ENCODE results near the gene GNL2. TPM values are rescaled to one million over a fixed set of nuclear protein-coding genes. Genes with fewer than 3 reads are reported as not detected.
A peak's percentile ranks its signal among the peaks of the same experiment; 100 is the strongest.

GNL2 gene
- total RNA-seq (2013; cell fraction: nucleolus; rRNA removed) = 127 and 129 TPM in 2 replicates
- total RNA-seq (2014; rRNA removed) (80.0 and 87.7 TPM in 2 replicates), total RNA-seq (2014; rRNA removed; fragmentation: Illumina TruSeq; extraction: Trizol) (153 and 167 TPM in 2 replicates), total RNA-seq (2021) (66.6 and 71.6 TPM in 2 replicates), polyA plus RNA-seq (2011; rRNA removed) (71.8 and 92.8 TPM in 2 replicates), polyA plus RNA-seq (2014; fragmentation: Illumina TruSeq; extraction: Trizol) (138 and 145 TPM in 2 replicates), polyA plus RNA-seq (2014; fragmentation: Nextera tagmentation; extraction: Ambion mirVana) (10 to 100 TPM; 64.2 to 91.3 TPM), polyA plus RNA-seq (2014; rRNA removed) (76.2 and 85.1 TPM in 2 replicates), polyA plus RNA-seq (2016; fragmentation: Nextera tagmentation; extraction: Ambion mirVana) (100 to 1,000 TPM; 113 to 118 TPM), polyA minus RNA-seq (2011; rRNA and poly(A)+ RNA removed) (58.5 and 66.9 TPM in 2 replicates), Bru-seq, nascent RNA (percentile 88 among the genes with signal in this experiment), BruChase-seq, experiment 1, labeled RNA remaining after a 6-hour chase (percentile 91 among the genes with signal in this experiment), BruChase-seq, experiment 2, labeled RNA remaining after a 2-hour chase (percentile 93 among the genes with signal in this experiment)
- polyA plus RNA-seq (2011; ENCODE audit: low read depth) = 32.8 TPM
- 25.9 and 36.9 TPM in 2 replicates for polyA plus RNA-seq (2011; cell fraction: cytosol; rRNA removed)
- 78.2 and 89.6 TPM in 2 replicates for polyA plus RNA-seq (2011; cell fraction: nucleus; rRNA removed)
- polyA plus RNA-seq (2012) = 52.0 and 60.8 TPM in 2 replicates
- 26.9 and 28.5 TPM in 2 replicates for polyA minus RNA-seq (2011; cell fraction: cytosol; rRNA and poly(A)+ RNA removed)
- polyA minus RNA-seq (2011; cell fraction: nucleus; rRNA and poly(A)+ RNA removed) = 62.7 and 110 TPM in 2 replicates
- long read RNA-seq, experiment 1, transcript GNL2-201 (16 exons, 2,334 nt) = major isoform, 69 of 89 reads
- long read RNA-seq, experiment 1, partial matches to known transcripts = 11 of 89 reads
- long read RNA-seq, experiment 1, other reads (novel, unspliced or antisense) = 8 of 89 reads
- long read RNA-seq, experiment 2, transcript GNL2-201 (16 exons, 2,334 nt) = major isoform, 636 of 947 reads
- long read RNA-seq, experiment 2, partial matches to known transcripts = 246 of 947 reads
- long read RNA-seq, experiment 2, other reads (novel, unspliced or antisense) = 58 of 947 reads

GRCh38 chr1:37595440-37596181 is at the start of gene GNL2:
GNL2 (minus strand) TSS chr1:37595937; CDS start chr1:37595822, 115 bp downstream.
- peak within 1 kb of the TSS; percentile 82 for H3K4me2 ChIP-seq (ENCODE audit: control insufficient read depth, insufficient read depth)
- H3K36me3 ChIP-seq (ENCODE audit: control insufficient read depth in 2 of 2, insufficient read depth in 2 of 2, low read length in 1 of 2) = peaks cover 0 to 10% of the 10 kb centered on the region in 2 experiments; a peak in 2 of 4 replicates
- in situ Hi-C loops (cut with MboI) (loop anchor here (25.0 kb wide), 1 partner anchor 392 kb away; the partner anchor contains the start of gene SF3A3), intact Hi-C loops (cut with micrococcal nuclease; ENCODE audit: unreplicated experiment) (loop anchor here (5.0 kb wide), 1 partner anchor 123 kb away; the partner anchor contains the start of gene ZC3H12A)
- WGBS (ENCODE audit: insufficient coverage, insufficient replicate concordance, low lambda C conversion rate, missing lambda C conversion rate) = under 1% methylated on average over 50 of the region's 51 CpGs
- peak within 1 kb of the TSS; percentile 89 for H3K9ac ChIP-seq (ENCODE audit: control insufficient read depth, insufficient read depth, low read length)
- ChIA-PET RAD21 (ENCODE audit: unreplicated experiment) (interaction anchor here (0.6 to 1.5 kb wide), 6 partner anchors 42 to 108 kb away, joined by 3 to 6 read pairs (median 3); partner anchors contain the start of genes CDCA8, MEAF6 and SNIP1), SMC1A (ENCODE audit: uncharacterized antibody, unreplicated experiment) (interaction anchor here (1.1 to 14.3 kb wide), 2 partner anchors 84 to 93 kb away, joined by 6 to 245 read pairs; no protein-coding TSS in a partner anchor), CTCF (interaction anchor here (0.8 to 17.5 kb wide), 4 partner anchors 87 to 145 kb away, joined by 3 to 521 read pairs (median 4); partner anchors contain the start of gene CDCA8), POLR2A (interaction anchor here (0.6 to 2.1 kb wide), 4 partner anchors 51 to 120 kb away, joined by 3 to 6 read pairs (median 4); a partner anchor contains a TSS)
- no peaks in the 10 kb centered on the region for H3K9me3 ChIP-seq (replicated peaks; ENCODE audit: control insufficient read depth, insufficient read depth, low read length)
- peak within 1 kb of the TSS; percentile 77 for H3K4me3 ChIP-seq
- peak within 1 kb of the TSS; percentile 96 for H2AFZ ChIP-seq (ENCODE audit: control insufficient read depth, low read depth, low read length)
- FAIRE-seq (peak; percentile 96), ATAC-seq (peak; percentile 99), DNase-seq (ENCODE audit: low read depth, low spot score) (peak; percentile 83)
- peaks cover 28% of the 10 kb centered on the region for H3K79me2 ChIP-seq (ENCODE audit: control insufficient read depth, insufficient read depth, low read length)
- H4K20me1 ChIP-seq (ENCODE audit: control insufficient read depth, insufficient read depth) = no peaks in the 10 kb centered on the region
- H3K27ac ChIP-seq (ENCODE audit: control insufficient read depth, insufficient read depth) = peak within 1 kb of the TSS; percentile 84
- H3K4me1 ChIP-seq (ENCODE audit: control insufficient read depth, insufficient read depth, low read length) = peaks cover 7% of the 10 kb centered on the region
- H3K27me3 ChIP-seq (replicated peaks in 1 of 2; ENCODE audit: control insufficient read depth in 2 of 2, insufficient read depth in 2 of 2, low read length in 1 of 2) = no peaks in the 10 kb centered on the region
- no TSS peak for BruUV-seq (replicated peaks)
- TF ChIP-seq ZNF217 (IDR thresholded peaks at IDR 0.05) (no peak), SREBF1 (IDR thresholded peaks at IDR 0.05; ENCODE audit: low read length) (no peak), ZBTB40 (IDR thresholded peaks at IDR 0.05; ENCODE audit: borderline replicate concordance) (peak; percentile 90), GABPA (IDR thresholded peaks at IDR 0.05; ENCODE audit: low read depth) (peak; percentile 87), MYC (IDR thresholded peaks at IDR 0.05; ENCODE audit: insufficient read depth, insufficient read length, insufficient replicate concordance, low read length, severe bottlenecking) (peak; percentile 82), NFYB (IDR thresholded peaks at IDR 0.05; ENCODE audit: insufficient read depth, low read depth, low read length) (no peak), USF1 (IDR thresholded peaks at IDR 0.05; ENCODE audit: borderline replicate concordance, extremely low read length, insufficient read depth, low read depth, low read length) (peak; percentile 90), HSF1 (IDR thresholded peaks at IDR 0.05; ENCODE audit: low read depth, low read length) (no peak)
